Measurements from ENCODE around the gene ECT2L. TPM values are rescaled to one million over a fixed set of nuclear protein-coding genes. Genes with fewer than 3 reads are reported as not detected.

ECT2L gene
- total and polyA plus RNA-seq, 2 experiments from 2014 or later = 0.03 to 0.15 TPM

- no peaks in the 10 kb centered on the region for H3F3A ChIP-seq (replicated peaks; ENCODE audit: low read depth)
- DNase-seq (ENCODE audit: low spot score) = peak; percentile 77
Observed at GRCh38 chr6:138800377-138801150, 4.7 kb downstream of the ECT2L start.

DNA sequence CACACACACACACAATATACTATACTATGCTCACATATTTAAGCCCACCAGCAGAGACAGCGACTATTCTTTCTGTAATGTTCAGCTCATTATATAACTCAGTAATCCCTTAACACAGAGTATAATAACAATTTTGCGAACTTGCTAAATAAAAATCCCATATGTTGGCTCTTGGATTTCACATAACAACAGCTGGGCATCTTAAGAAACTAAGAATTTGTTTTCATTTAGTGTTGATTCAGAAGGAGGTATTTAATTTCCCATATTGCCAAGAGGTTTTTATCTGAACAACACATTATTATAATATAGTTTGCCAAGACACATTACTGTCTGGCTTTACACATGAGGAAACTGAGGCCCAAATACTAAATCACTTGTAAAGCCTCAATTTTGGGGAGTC, 7.4 kb downstream of the ECT2L start:
- Histone ChIP-seq H3K4me1 (ENCODE audit: insufficient read depth) (no peaks in the 10 kb centered on the region), H3K9me2 (ENCODE audit: insufficient read depth) (no peaks in the 10 kb centered on the region), H2AFZ (no peak overlapping the region), H3K79me2 (replicated peaks; ENCODE audit: insufficient read depth) (no peaks in the 10 kb centered on the region), H3K4me3 (no peak overlapping the region), H3F3A (replicated peaks; ENCODE audit: low read depth) (no peaks in the 10 kb centered on the region), H3K36me3 (ENCODE audit: insufficient read depth) (no peaks in the 10 kb centered on the region), H3K27ac (ENCODE audit: low read depth) (no peak overlapping the region), H4K20me1 (replicated peaks; ENCODE audit: insufficient read depth) (no peaks in the 10 kb centered on the region), H3K27me3 (ENCODE audit: insufficient read depth) (no peaks in the 10 kb centered on the region), H3K4me2 (no peak overlapping the region)
- H3K27me3 Mint-ChIP-seq (ENCODE audit: insufficient read depth, low read depth, poor library complexity) = peaks cover 4% of the 10 kb centered on the region
- H3K9me3 Mint-ChIP-seq = peaks cover 10% of the 10 kb centered on the region; the same call in 2 of the 3 replicates
- H3K4me1 Mint-ChIP-seq = no peaks in the 10 kb centered on the region
- no peaks in the 10 kb centered on the region; the same call in 2 of the 3 replicates for H3K36me3 Mint-ChIP-seq (ENCODE audit: low read depth)
- ATAC-seq (no peak), DNase-seq (ENCODE audit: low spot score) (no peak)
- no peak overlapping the region for H3K4me3 Mint-ChIP-seq
- no peak overlapping the region for H3K27ac Mint-ChIP-seq
- TF ChIP-seq JUNB (IDR thresholded peaks at IDR 0.05; ENCODE audit: unreplicated experiment) (no peak), CTCF (conservative IDR thresholded peaks at IDR 0.05; ENCODE audit: low read depth in 2 of 2) (no peak), EZH2phosphoT487 (IDR thresholded peaks at IDR 0.05; ENCODE audit: unreplicated experiment) (no peak), CREB1 (CRISPR knock-in tag; IDR thresholded peaks at IDR 0.05; ENCODE audit: low read depth) (no peak), STAT1 (IDR thresholded peaks at IDR 0.05; ENCODE audit: unreplicated experiment) (no peak), ETS1 (IDR thresholded peaks at IDR 0.05) (no peak), ZNF114 (CRISPR knock-in tag; IDR thresholded peaks at IDR 0.05) (no peak), ZNF331 (CRISPR knock-in tag; IDR thresholded peaks at IDR 0.05; ENCODE audit: low read depth) (no peak), NANOG (IDR thresholded peaks at IDR 0.05; ENCODE audit: borderline replicate concordance) (no peak)
- TF ChIP-seq, protein P1, sequence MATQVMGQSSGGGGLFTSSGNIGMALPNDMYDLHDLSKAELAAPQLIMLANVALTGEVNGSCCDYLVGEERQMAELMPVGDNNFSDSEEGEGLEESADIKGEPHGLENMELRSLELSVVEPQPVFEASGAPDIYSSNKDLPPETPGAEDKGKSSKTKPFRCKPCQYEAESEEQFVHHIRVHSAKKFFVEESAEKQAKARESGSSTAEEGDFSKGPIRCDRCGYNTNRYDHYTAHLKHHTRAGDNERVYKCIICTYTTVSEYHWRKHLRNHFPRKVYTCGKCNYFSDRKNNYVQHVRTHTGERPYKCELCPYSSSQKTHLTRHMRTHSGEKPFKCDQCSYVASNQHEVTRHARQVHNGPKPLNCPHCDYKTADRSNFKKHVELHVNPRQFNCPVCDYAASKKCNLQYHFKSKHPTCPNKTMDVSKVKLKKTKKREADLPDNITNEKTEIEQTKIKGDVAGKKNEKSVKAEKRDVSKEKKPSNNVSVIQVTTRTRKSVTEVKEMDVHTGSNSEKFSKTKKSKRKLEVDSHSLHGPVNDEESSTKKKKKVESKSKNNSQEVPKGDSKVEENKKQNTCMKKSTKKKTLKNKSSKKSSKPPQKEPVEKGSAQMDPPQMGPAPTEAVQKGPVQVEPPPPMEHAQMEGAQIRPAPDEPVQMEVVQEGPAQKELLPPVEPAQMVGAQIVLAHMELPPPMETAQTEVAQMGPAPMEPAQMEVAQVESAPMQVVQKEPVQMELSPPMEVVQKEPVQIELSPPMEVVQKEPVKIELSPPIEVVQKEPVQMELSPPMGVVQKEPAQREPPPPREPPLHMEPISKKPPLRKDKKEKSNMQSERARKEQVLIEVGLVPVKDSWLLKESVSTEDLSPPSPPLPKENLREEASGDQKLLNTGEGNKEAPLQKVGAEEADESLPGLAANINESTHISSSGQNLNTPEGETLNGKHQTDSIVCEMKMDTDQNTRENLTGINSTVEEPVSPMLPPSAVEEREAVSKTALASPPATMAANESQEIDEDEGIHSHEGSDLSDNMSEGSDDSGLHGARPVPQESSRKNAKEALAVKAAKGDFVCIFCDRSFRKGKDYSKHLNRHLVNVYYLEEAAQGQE (IDR thresholded peaks at IDR 0.05; ENCODE audit: unreplicated experiment) = no peak

More at GRCh38 chr6:138800377-138801150, 4.7 kb downstream of the ECT2L start:
- no peak overlapping the region for H2AFZ ChIP-seq
- no peak overlapping the region for H3K27ac ChIP-seq (ENCODE audit: low read depth)
- H3K27ac Mint-ChIP-seq = no peak overlapping the region
- ATAC-seq = peak; percentile 72
- no peaks in the 10 kb centered on the region for H4K20me1 ChIP-seq (replicated peaks; ENCODE audit: insufficient read depth)
- H3K9me2 ChIP-seq (ENCODE audit: insufficient read depth) = no peaks in the 10 kb centered on the region
- TF ChIP-seq CREB1 (CRISPR knock-in tag; IDR thresholded peaks at IDR 0.05; ENCODE audit: low read depth) = no peak
- no peak for TF ChIP-seq ZNF331 (CRISPR knock-in tag; IDR thresholded peaks at IDR 0.05; ENCODE audit: low read depth)
- TF ChIP-seq CTCF (conservative IDR thresholded peaks at IDR 0.05; ENCODE audit: low read depth in 2 of 2) = peak; percentile 45 to 75
- no peak overlapping the region for H3K4me3 ChIP-seq
- H3K79me2 ChIP-seq (replicated peaks; ENCODE audit: insufficient read depth) = no peaks in the 10 kb centered on the region
- H3K36me3 ChIP-seq (ENCODE audit: insufficient read depth) = no peaks in the 10 kb centered on the region
- H3K4me1 Mint-ChIP-seq = no peaks in the 10 kb centered on the region; the same call in 2 of the 3 replicates
- peaks cover 10% of the 10 kb centered on the region; the same call in 2 of the 3 replicates for H3K9me3 Mint-ChIP-seq
- no peak overlapping the region for H3K4me3 Mint-ChIP-seq
- H3K27me3 Mint-ChIP-seq (ENCODE audit: insufficient read depth, low read depth, poor library complexity) = peaks cover 5% of the 10 kb centered on the region
- H3K27me3 ChIP-seq (ENCODE audit: insufficient read depth) = peaks cover 11% of the 10 kb centered on the region; the same call in 1 of the 2 replicates
- H3K4me1 ChIP-seq (ENCODE audit: insufficient read depth) = peaks cover 8% of the 10 kb centered on the region; the same call in 1 of the 2 replicates
- no peak overlapping the region for H3K4me2 ChIP-seq
- no peaks in the 10 kb centered on the region; the same call in 2 of the 3 replicates for H3K36me3 Mint-ChIP-seq (ENCODE audit: low read depth)
